Right atrium auricular region (tissue), 2 donors: ENCODE measurements around the gene PHACTR1. TPM values are rescaled to one million over a fixed set of nuclear protein-coding genes. Genes with fewer than 3 reads are reported as not detected.

ENCODE experiments used
- DNase-seq: peaks from one replicate; pipeline ENCODE4 v3.0.0-alpha.2; 2019; ENCODE audit warnings: low spot score
- H3K27ac ChIP-seq, 2 donors: fragments of 200-600 bp; sonication (generic); 1 replicate in 1 of 2; 2 replicates in 1 of 2; pipeline ENCODE4 v1.5.1; 2016 to 2019
- H3K27me3 ChIP-seq, 2 donors: fragments of 200-600 bp; sonication (generic); one replicate each; pipeline versions ENCODE4 v1.5.1 to v1.6.0; 2017 to 2019
- H3K36me3 ChIP-seq: fragments of 200-600 bp; sonication (generic); one replicate; pipeline ENCODE4 v1.5.1; 2016
- H3K4me1 ChIP-seq, 2 donors: fragments of 200-600 bp; sonication (generic); one replicate each; pipeline versions ENCODE4 v1.5.1 to v1.6.0; 2017 to 2019
- H3K4me3 ChIP-seq, 2 donors: fragments of 200-600 bp; sonication (generic); 1 replicate in 1 of 2; 2 replicates in 1 of 2; pipeline ENCODE4 v1.5.1; 2017 to 2019; ENCODE audit warnings: mild to moderate bottlenecking in 1 of 2, moderate library complexity in 1 of 2
- H3K9me3 ChIP-seq, 2 donors: fragments of 200-600 bp; sonication (generic); one replicate each; pipeline ENCODE4 v1.5.1; 2019
- CTCF ChIP-seq, 2 donors: fragments of 200-600 bp; sonication (generic); IDR thresholded peaks; one replicate each; pipeline ENCODE4 v1.5.1; 2019; ENCODE audit warnings: antibody characterized with exemption in 2 of 2
- total RNA-seq, 2 donors: library from RNA; depleted of rRNA; stranded (reverse); fragments of >200 nt; gene quantifications; one replicate each; pipeline ENCODE4 v1.1.0, GENCODE V29; 2016

Gene PHACTR1
- total RNA-seq, 2 donors from 2014 or later, result 19.1 to 46.0 TPM

GRCh38 chr6:13286181-13286580, 569.6 kb downstream of the PHACTR1 start:
- Histone ChIP-seq H3K4me1 (no peaks in the 10 kb centered on the region), H3K4me3 (no peak overlapping the region), H3K36me3 (peaks cover 31% of the 10 kb centered on the region), H3K9me3 (peaks cover 0 to 15% of the 10 kb centered on the region in 2 donors), H3K27me3 (no peaks in the 10 kb centered on the region), H3K27ac (no peak overlapping the region)
- no peak for TF ChIP-seq CTCF (IDR thresholded peaks at IDR 0.05)
- DNase-seq, result no peak

GRCh38 chr6:13287104-13287503, 570.5 kb downstream of the PHACTR1 start:
- H3K36me3 ChIP-seq, result peaks cover 31% of the 10 kb centered on the region
- DNase-seq, result no peak
- peaks cover 0 to 15% of the 10 kb centered on the region in 2 donors for H3K9me3 ChIP-seq
- no peak for TF ChIP-seq CTCF (IDR thresholded peaks at IDR 0.05)
- no peak overlapping the region for H3K4me3 ChIP-seq
- no peaks in the 10 kb centered on the region for H3K27me3 ChIP-seq
- no peaks in the 10 kb centered on the region for H3K4me1 ChIP-seq
- no peak overlapping the region for H3K27ac ChIP-seq

GRCh38 chr6:13288481-13288880, 571.9 kb downstream of the PHACTR1 start:
- no peaks in the 10 kb centered on the region for H3K27me3 ChIP-seq
- no peak for TF ChIP-seq CTCF (IDR thresholded peaks at IDR 0.05)
- H3K36me3 ChIP-seq, result peaks cover 27% of the 10 kb centered on the region
- H3K9me3 ChIP-seq, result peaks cover 0 to 15% of the 10 kb centered on the region in 2 donors
- no peaks in the 10 kb centered on the region for H3K4me1 ChIP-seq
- no peak overlapping the region for H3K4me3 ChIP-seq
- DNase-seq, result no peak
- H3K27ac ChIP-seq, result no peak overlapping the region

- Histone ChIP-seq H3K9me3 (peaks cover 0 to 15% of the 10 kb centered on the region in 2 donors), H3K27ac (no peak overlapping the region), H3K27me3 (no peaks in the 10 kb centered on the region), H3K4me3 (no peak overlapping the region), H3K4me1 (no peaks in the 10 kb centered on the region), H3K36me3 (peaks cover 28% of the 10 kb centered on the region)
- no peak for DNase-seq
- no peak for TF ChIP-seq CTCF (IDR thresholded peaks at IDR 0.05)
Measured at GRCh38 chr6:13288969-13289391, 572.4 kb downstream of the PHACTR1 start.

GRCh38 chr6:13289789-13290318, 573.3 kb downstream of the PHACTR1 start:
- Histone ChIP-seq H3K9me3 (peaks cover 0 to 15% of the 10 kb centered on the region in 2 donors), H3K36me3 (peaks cover 36% of the 10 kb centered on the region), H3K27me3 (no peaks in the 10 kb centered on the region), H3K4me1 (peaks cover 0 to 2% of the 10 kb centered on the region in 2 donors), H3K27ac (no peak overlapping the region), H3K4me3 (no peak overlapping the region)
- TF ChIP-seq CTCF (IDR thresholded peaks at IDR 0.05), result no peak
- no peak for DNase-seq

GRCh38 chr6:13290335-13290734, 573.8 kb downstream of the PHACTR1 start:
- TF ChIP-seq CTCF (IDR thresholded peaks at IDR 0.05), result no peak
- Histone ChIP-seq H3K27me3 (no peaks in the 10 kb centered on the region), H3K36me3 (peaks cover 41% of the 10 kb centered on the region), H3K4me1 (peaks cover 0 to 3% of the 10 kb centered on the region in 2 donors), H3K4me3 (no peak overlapping the region), H3K9me3 (peaks cover 0 to 15% of the 10 kb centered on the region in 2 donors), H3K27ac (no peak overlapping the region)
- DNase-seq, result no peak
